ENCODE measurements around the gene NTM. TPM values are rescaled to one million over a fixed set of nuclear protein-coding genes. Genes with fewer than 3 reads are reported as not detected.

The NTM gene
- 1 to 10 TPM; 1.7 to 3.6 TPM for total RNA-seq
- 14.5 TPM for polyA plus RNA-seq (2013, experiment 1 of 2)
- polyA plus RNA-seq (2013, experiment 2 of 2) = 20.8 TPM
- long read RNA-seq, experiment 1, partial matches to known transcripts = 0 of 1 reads
- long read RNA-seq, experiment 1, other reads (novel, unspliced or antisense) = 1 of 1 reads
- long read RNA-seq, experiment 2 = 0 reads
- long read RNA-seq, experiment 3, partial matches to known transcripts = 1 of 2 reads
- long read RNA-seq, experiment 3, other reads (novel, unspliced or antisense) = 1 of 2 reads
- long read RNA-seq, experiment 4 = 0 reads

DNA sequence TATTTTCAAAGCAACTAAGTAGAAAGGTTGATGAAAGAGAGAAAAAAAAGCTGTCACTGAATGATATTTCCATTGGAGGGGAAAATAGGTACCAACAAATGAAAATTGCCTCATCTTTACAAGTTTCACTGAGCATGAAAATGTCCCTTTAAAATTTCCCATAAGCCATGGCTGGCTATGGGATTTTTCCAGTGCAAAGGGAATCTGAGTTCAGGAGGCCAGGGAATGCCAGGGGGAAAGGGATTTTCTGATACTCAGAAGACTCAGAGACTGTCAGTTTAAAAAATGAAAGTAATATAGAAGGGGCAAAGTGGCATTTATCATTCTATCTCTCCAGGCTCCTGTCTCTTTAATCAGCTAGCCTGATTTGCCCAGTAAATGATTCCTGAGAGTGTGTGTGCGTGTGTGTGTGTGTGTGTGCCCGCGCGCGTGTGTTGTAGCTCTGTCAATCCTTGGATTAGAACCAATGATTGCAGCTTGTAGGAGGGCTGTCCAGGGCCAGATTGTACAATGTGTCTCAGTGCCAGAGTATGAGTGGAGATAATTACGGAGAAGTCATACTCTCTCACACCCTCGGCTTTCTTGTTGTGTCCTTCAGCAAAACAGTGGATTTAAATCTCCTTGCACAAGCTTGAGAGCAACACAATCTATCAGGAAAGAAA lies at the start of gene NTM:
Gene NTM, plus strand, starts transcription at position 526 of the 662 bp plus-strand sequence.
- Mint-ChIP-seq H3K36me3 (ENCODE audit: low read depth) (no peaks in the 10 kb centered on the region), H3K4me1 (peaks cover 23% of the 10 kb centered on the region), H3K9me3 (no peaks in the 10 kb centered on the region), H3K27ac (no peak within 1 kb of the TSS), H3K27me3 (ENCODE audit: insufficient read depth) (no peaks in the 10 kb centered on the region), H3K4me3 (no peak within 1 kb of the TSS)
- H3K4me1 ChIP-seq (ENCODE audit: control insufficient read depth, insufficient read depth, low read length) = peaks cover 14% of the 10 kb centered on the region
- no peak for DNase-seq
- H3K4me3 ChIP-seq (ENCODE audit: low read length) = peak within 1 kb of the TSS; percentile 3
- TF ChIP-seq, protein P1, sequence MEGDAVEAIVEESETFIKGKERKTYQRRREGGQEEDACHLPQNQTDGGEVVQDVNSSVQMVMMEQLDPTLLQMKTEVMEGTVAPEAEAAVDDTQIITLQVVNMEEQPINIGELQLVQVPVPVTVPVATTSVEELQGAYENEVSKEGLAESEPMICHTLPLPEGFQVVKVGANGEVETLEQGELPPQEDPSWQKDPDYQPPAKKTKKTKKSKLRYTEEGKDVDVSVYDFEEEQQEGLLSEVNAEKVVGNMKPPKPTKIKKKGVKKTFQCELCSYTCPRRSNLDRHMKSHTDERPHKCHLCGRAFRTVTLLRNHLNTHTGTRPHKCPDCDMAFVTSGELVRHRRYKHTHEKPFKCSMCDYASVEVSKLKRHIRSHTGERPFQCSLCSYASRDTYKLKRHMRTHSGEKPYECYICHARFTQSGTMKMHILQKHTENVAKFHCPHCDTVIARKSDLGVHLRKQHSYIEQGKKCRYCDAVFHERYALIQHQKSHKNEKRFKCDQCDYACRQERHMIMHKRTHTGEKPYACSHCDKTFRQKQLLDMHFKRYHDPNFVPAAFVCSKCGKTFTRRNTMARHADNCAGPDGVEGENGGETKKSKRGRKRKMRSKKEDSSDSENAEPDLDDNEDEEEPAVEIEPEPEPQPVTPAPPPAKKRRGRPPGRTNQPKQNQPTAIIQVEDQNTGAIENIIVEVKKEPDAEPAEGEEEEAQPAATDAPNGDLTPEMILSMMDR (conservative IDR thresholded peaks at IDR 0.05) = no peak
- no peaks in the 10 kb centered on the region for H3K9me3 ChIP-seq (ENCODE audit: control insufficient read depth, low read length)
- no peak within 1 kb of the TSS for H3K27ac ChIP-seq (ENCODE audit: low read depth, low read length)
- H3K27me3 ChIP-seq (ENCODE audit: control insufficient read depth, insufficient read depth, low read length, poor library complexity, severe bottlenecking) = peaks cover 21% of the 10 kb centered on the region
- H3K9ac ChIP-seq (ENCODE audit: extremely low read depth, low read length, poor library complexity, severe bottlenecking) = no peak within 1 kb of the TSS
- 89 to 90% methylated on average over 3 to 7 of the region's 7 CpGs for WGBS, 2 experiments (ENCODE audit: insufficient coverage in 1 of 2, insufficient read length in 1 of 2)
- H3K36me3 ChIP-seq (ENCODE audit: control insufficient read depth, insufficient read depth, low read length) = no peaks in the 10 kb centered on the region

DNA sequence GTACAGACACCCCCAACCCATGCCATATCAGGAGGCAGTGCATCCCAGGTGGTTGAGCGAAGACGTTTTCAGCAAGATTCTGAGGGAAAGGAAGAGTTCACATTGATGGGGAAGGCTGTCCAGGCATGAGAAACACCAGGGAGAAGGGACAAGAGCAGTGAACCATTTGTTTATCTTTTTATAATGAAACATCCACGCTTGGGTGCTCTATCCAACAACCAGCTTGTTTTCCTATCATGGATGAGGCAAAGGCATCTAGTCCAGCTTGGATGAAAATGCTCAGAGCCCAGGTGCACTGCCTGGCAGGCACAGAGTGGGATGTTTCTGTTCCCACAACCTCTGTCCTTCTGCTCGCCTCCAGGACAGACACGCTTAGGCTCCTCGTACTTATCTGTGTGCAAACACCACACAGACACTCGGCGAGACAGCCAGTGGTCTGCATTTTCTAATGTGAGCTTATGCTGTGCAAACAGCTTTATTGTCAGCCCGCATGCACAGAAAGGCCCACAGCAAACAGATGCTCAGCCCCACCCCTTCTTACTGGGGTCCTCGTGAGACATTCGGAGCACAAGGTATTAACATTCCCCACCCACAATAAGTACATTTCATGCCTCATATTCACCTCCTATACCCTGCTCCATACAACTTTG lies 45.4 kb upstream of the NTM start:
- no peaks in the 10 kb centered on the region for H3K9me3 ChIP-seq (ENCODE audit: control insufficient read depth, low read length)
- Mint-ChIP-seq H3K27me3 (ENCODE audit: insufficient read depth) (no peaks in the 10 kb centered on the region), H3K36me3 (ENCODE audit: low read depth) (no peaks in the 10 kb centered on the region), H3K27ac (no peak overlapping the region), H3K4me1 (peaks cover 7% of the 10 kb centered on the region), H3K4me3 (no peak overlapping the region), H3K9me3 (no peaks in the 10 kb centered on the region)
- no peak overlapping the region for H3K4me3 ChIP-seq (ENCODE audit: low read length)
- DNase-seq = no peak
- H3K4me1 ChIP-seq (ENCODE audit: control insufficient read depth, insufficient read depth, low read length) = no peaks in the 10 kb centered on the region
- H3K9ac ChIP-seq (ENCODE audit: extremely low read depth, low read length, poor library complexity, severe bottlenecking) = no peak overlapping the region
- 91 to 98% methylated on average over 11 of the region's 11 CpGs for WGBS, 2 experiments (ENCODE audit: insufficient coverage in 1 of 2, insufficient read length in 1 of 2)
- H3K27ac ChIP-seq (ENCODE audit: low read depth, low read length) = no peak overlapping the region
- no peaks in the 10 kb centered on the region for H3K36me3 ChIP-seq (ENCODE audit: control insufficient read depth, insufficient read depth, low read length)
- H3K27me3 ChIP-seq (ENCODE audit: control insufficient read depth, insufficient read depth, low read length, poor library complexity, severe bottlenecking) = no peaks in the 10 kb centered on the region
- TF ChIP-seq, protein P1 (conservative IDR thresholded peaks at IDR 0.05) = no peak

DNA sequence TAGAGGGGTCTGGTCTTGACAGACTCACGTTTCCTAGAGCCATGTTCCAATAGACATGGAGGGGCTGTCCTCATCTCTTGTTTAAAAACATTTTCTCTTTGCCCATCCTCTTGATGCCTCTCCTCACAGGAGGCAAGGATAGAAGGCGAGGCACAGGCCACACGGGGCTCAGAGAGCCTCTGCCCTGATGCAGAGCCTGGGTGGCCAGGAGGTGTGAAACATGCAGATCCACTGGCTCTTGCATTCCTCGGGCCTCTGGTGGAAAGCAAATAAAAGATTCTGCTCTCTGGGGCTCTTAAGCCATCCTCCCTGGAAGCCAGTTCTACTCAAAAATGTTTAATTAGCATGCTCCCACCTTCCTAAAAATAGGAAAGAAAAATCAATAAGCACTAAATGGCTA lies 43.6 kb upstream of the NTM start:
- H3K27ac ChIP-seq (ENCODE audit: low read depth, low read length) = no peak overlapping the region
- DNase-seq = peak; percentile 70
- H3K27me3 ChIP-seq (ENCODE audit: control insufficient read depth, insufficient read depth, low read length, poor library complexity, severe bottlenecking) = no peaks in the 10 kb centered on the region
- 56 to 86% methylated on average over 4 of the region's 4 CpGs for WGBS, 2 experiments (ENCODE audit: insufficient coverage in 1 of 2, insufficient read length in 1 of 2)
- no peaks in the 10 kb centered on the region for H3K27me3 Mint-ChIP-seq (ENCODE audit: insufficient read depth)
- no peaks in the 10 kb centered on the region for H3K36me3 Mint-ChIP-seq (ENCODE audit: low read depth)
- H3K9me3 Mint-ChIP-seq = no peaks in the 10 kb centered on the region
- TF ChIP-seq, protein P1 (conservative IDR thresholded peaks at IDR 0.05) = no peak
- H3K36me3 ChIP-seq (ENCODE audit: control insufficient read depth, insufficient read depth, low read length) = no peaks in the 10 kb centered on the region
- H3K4me1 Mint-ChIP-seq = peaks cover 14% of the 10 kb centered on the region
- no peaks in the 10 kb centered on the region for H3K4me1 ChIP-seq (ENCODE audit: control insufficient read depth, insufficient read depth, low read length)
- no peak overlapping the region for H3K4me3 ChIP-seq (ENCODE audit: low read length)
- no peaks in the 10 kb centered on the region for H3K9me3 ChIP-seq (ENCODE audit: control insufficient read depth, low read length)
- H3K4me3 Mint-ChIP-seq = no peak overlapping the region
- H3K9ac ChIP-seq (ENCODE audit: extremely low read depth, low read length, poor library complexity, severe bottlenecking) = no peak overlapping the region
- no peak overlapping the region for H3K27ac Mint-ChIP-seq
